RPMI8226 (cell line): ENCODE measurements around the gene TBC1D2.

Experiments
- DNase-seq: peaks from one replicate; pipeline ENCODE4 v3.0.0-alpha.2; 2015

The TBC1D2 gene

GRCh38 chr9:98158071-98158831 lies 97.2 kb downstream of the TBC1D2 start:
- DNase-seq = no peak

DNA sequence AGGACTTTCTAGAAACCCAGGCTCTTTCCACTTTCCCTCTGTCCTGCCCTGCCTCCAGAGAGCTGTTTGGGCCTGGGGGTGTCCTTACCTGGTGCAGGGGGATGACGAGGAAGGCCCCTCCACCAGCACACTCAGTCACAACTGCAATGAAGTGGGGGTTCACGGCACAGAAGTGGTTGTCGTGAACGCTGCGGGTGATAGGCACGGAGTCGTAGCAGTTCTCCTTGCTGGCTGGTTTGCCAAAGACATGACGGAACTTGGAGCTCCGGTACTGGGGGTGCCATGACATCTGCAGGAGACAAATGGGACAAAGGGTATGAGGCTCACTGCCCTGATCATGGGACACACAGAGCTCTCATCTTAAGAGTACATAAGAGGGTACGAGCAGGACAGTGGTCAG lies 98.1 kb downstream of the TBC1D2 start:
- DNase-seq = no peak

DNA sequence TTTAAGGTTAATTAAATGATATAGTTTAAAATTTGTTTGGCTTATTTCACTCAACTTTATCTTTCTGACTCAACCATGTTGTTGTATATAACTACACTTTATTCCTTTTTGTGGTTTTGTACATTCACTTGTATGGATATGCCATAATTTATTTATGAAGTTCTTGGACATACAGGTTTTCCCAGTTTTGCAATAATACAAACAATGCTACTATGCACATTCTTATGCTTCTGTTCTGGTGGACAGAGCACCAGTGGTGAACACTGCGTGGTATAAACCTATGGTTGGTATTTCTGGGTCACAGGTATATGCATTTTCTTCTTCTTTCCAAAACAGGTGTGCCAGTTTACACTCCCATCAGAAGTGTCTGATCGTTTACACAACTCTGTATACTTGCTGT lies 100.8 kb downstream of the TBC1D2 start:
- DNase-seq = no peak

DNA sequence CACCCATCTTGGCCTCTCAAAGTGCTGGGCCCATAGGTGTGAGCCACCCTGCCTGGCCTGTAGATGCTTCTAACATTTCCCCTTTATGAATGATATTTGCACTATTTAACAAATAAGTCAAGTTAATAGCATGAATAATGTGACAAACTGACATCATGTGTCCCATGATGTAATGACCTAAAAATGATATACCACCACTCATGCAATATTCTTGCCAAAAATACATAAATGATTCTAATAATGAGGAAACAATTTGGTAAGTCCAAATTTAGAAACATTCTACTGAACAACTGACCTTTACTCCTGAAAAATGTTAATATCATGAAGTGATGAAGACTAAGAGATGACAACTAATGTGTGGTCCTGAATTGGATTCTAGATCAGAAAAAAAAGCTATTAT lies 102.9 kb downstream of the TBC1D2 start:
- DNase-seq = no peak

- DNase-seq = no peak
These were observed 104.7 kb downstream of the TBC1D2 start for GRCh38 chr9:98150721-98151120.

DNA sequence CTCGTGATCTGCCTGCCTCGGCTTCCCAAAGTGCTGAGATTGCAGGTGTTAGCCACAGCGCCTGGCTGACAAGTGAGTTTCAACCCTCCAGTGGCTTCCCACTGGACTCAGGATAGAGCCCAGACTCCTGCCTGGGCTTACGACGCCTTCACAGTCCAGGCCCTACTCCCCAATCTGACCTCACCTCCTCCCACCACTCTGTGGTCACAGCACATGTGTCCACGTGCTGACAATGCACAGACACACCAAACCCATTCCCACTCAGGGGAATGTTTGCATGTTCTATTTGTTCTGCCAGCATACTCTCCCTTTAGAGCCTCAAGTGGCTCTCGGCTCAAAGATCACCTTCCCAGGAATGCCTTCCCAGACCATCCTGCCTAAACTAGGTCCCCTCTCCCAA lies 105.3 kb downstream of the TBC1D2 start:
- DNase-seq = no peak

GRCh38 chr9:98149422-98149821 lies 106.0 kb downstream of the TBC1D2 start:
- DNase-seq = no peak
